GM10248 (cell line): ENCODE data around the gene CPT1A.
A peak's percentile ranks its signal among the peaks of the same experiment; 100 is the strongest.

Source experiments
- CTCF ChIA-PET: fragments of 300-600 bp; sonication (Branson Sonifier 250); formaldehyde crosslinking; extraction: SDS; loops from one replicate; lab custom pipeline; 2021; ENCODE audit warnings: antibody characterized with exemption; lab: Yijun Ruan, JAX
- POLR2A ChIA-PET: fragments of 350-650 bp; sonication (Branson Sonifier 250); formaldehyde crosslinking; extraction: SDS; loops from one replicate; lab custom pipeline; 2020; ENCODE audit warnings: antibody characterized with exemption; lab: Yijun Ruan, JAX
- DNase-seq: peaks from one replicate; pipeline ENCODE4 v3.0.0; 2012; ENCODE audit errors: extremely low spot score
- CTCF ChIP-seq: IDR thresholded peaks from 2 replicates; pipeline ENCODE4 v1.5.1; 2012; ENCODE audit warnings: mild to moderate bottlenecking, low read depth; ENCODE audit errors: extremely low read depth, missing control alignments, control extremely low read depth

The CPT1A gene

GRCh38 chr11:68840661-68841653 is 759 bp downstream of the CPT1A start:
- CTCF ChIA-PET = no interaction called here
- no peak for TF ChIP-seq CTCF
- DNase-seq = peak; percentile 47
- POLR2A ChIA-PET = no interaction called here

GRCh38 chr11:68839911-68840641 is 1.6 kb downstream of the CPT1A start:
- CTCF ChIA-PET = no interaction called here
- TF ChIP-seq CTCF = no peak
- DNase-seq = no peak
- POLR2A ChIA-PET = no interaction called here

DNA sequence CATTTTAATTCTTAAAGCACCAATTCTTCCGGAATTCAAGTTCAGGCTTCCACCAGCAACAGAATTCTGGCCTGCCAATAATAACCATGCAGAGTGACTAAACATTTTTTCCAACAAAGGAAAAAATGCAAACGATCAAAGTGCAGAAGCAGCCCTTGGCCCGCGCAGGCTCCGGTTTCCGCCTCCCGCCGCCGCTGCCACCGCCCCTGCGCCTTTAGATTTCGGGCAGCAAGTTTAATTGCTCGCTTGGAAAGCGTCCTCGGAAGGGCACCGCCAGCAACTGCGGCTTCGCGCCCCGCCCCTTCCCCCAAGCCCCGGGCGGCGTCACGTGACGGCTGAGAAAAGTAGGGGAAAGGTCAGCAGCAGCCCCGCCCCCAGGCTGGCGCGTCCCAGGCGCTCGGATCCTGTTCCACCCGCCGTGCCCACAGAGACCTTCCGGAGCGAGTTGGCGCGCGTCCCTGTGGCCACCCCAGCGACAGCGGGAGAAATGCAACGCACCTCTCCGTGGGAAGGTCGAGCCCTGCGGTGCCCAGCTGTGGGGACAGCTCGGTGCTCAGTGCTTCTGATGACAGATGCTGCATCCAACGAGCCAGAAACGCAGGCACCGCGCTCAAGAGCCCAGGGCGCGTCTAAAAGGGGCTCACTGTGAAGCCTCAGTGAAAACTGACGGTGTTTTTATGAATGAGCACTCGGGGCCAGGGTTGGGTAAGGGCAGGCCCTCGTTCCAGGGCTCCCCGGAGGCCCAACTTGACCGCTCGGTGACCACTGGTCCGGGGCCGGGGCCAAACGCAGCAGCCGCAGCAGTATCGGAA is 2.5 kb downstream of the CPT1A start:
- ChIA-PET POLR2A (no interaction called here), CTCF (no interaction called here)
- no peak for TF ChIP-seq CTCF
- DNase-seq = peak; percentile 89

DNA sequence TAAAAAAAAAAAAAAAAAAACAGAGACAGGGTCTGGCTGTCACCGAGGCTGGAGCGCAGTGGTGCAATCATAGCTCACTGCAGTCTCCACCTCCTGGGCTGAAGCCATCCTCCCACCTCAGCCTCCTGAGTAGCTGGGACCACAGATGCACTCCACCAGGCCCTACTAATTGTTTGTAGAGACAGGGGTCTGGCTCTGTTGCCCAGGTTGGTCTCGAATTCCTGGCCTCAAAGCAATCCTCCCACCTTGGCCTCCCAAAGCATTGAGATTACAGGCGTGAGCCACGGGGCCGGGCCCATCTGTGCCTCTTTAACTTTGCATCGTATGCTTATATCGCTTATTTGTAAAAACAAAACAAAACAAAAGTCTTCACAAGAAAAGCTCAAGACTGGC is 3.1 kb downstream of the CPT1A start:
- CTCF ChIA-PET = no interaction called here
- no peak for TF ChIP-seq CTCF
- DNase-seq = no peak
- POLR2A ChIA-PET = no interaction called here

DNA sequence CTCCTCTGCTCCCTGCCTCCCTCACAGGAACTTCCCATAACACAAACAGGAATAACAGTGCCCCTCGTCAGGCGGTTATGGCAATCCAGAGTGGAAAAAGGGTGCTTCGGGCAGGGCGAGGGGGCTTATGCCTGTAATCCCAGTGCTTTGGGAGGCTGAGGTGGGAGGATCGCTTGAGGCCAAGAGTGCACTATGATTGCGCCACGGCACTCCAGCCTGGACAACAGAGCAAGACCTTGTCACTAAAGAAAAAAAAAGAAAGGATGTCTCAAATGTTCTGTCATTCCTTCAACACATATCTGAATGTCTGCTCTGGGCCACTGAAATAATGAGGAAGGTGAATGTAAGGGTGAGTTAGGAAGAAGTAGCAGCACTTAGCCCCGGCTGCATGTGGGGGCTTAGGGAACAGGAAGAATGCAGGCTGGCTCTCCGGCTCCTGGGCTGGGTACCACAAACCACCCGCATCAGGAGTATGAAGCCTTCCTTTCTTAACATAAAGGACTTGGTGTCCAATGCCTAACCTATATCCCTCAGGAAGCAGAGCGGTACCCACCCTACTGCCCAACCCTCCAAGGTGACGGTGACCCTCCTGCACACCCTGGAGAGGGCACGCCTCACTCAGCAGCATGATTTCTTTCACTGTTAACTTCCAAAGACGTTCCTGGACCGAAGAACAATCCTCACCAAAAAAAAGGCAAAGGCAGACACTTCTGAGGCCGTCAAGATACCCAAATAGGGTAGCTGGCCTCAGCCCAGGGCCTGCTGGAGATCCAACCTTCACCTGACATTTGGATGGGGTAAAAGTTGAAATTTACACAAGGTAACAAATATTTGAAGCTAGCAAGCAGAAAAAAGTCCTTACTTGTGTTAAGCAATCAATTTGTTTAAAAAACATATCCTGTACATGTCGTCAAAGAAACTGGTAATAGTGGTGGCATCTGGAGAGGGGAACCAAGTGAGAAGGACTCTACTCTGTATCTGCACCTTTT is 3.8 kb downstream of the CPT1A start:
- ChIA-PET CTCF (no interaction called here), POLR2A (no interaction called here)
- no peak for DNase-seq
- TF ChIP-seq CTCF = no peak
